Stimulated activated CD8-positive, alpha-beta memory T cell treated with anti-CD3 and anti-CD28 coated beads, Interleukin-4, amount 100 ng/mL, for 1 hour (primary cell): ENCODE data around the gene KMT2E.

ENCODE experiments used
- DNase-seq, 2 donors: peaks; one replicate each; pipeline ENCODE4 v3.0.0-alpha.2; 2020; ENCODE audit warnings: low read depth in 2 of 2, low spot score in 1 of 2

The KMT2E gene

GRCh38 chr7:105122619-105123018 lies 108.6 kb downstream of the KMT2E start:
- DNase-seq, result no peak

DNA sequence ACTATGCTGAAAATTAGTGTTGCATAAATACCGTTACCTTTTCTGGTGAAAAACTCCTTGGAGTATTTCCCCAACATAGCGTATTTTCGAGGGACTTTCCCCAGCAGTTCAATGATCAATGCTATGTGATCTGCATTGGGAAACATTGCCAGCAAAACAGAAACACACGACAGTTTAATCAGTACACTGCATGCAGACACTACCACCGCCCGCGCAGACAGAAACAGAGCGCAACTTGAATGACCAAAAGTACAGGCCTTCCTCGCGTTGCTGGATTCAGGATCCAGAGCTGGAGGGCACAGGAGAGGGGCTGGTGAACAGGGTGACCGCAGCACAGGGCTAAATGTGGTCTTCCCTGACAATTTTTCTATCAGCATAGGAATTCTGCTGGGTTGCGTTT lies 111.7 kb downstream of the KMT2E start:
- DNase-seq, result no peak

- no peak for DNase-seq
Observed at GRCh38 chr7:105126436-105126975, 112.5 kb downstream of the KMT2E start.

DNA sequence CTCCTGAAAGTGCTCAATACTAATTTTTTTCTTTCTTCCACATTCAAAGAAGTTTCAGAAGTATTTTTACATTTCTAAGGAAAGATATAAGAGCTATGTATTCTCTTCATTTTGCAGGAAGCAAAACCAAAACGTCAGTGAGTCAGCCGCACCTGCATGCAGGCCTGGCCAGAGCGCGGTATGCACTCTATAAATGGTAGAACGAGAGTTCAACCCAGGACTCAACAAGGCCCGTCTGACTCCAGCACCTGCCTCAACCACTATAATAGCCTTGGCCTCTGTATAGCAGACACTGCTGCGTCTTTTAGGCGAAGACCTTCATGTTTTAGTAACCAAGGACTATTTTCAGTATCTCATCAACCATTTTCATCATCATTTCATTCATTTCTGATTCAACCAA lies 113.2 kb downstream of the KMT2E start:
- no peak for DNase-seq

DNA sequence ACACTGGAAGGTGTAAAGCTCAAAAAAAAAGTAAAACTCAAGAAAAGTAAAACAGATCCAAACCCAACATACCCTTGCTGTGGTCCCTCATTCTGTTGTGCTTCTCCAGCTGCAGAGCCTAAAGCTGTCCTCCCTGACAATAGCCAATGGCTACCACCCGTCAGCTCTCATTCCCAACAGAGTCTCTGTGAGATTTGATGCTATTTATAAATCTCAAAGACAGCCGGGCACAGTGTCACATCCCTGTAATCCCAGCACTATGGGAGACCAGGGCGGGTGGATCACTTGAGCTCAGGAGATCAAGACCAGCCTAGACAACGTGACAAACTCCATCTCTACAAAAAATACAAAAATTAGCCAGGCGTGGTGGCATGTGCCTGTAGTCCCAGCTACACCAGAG lies 116.0 kb downstream of the KMT2E start:
- no peak for DNase-seq

DNA sequence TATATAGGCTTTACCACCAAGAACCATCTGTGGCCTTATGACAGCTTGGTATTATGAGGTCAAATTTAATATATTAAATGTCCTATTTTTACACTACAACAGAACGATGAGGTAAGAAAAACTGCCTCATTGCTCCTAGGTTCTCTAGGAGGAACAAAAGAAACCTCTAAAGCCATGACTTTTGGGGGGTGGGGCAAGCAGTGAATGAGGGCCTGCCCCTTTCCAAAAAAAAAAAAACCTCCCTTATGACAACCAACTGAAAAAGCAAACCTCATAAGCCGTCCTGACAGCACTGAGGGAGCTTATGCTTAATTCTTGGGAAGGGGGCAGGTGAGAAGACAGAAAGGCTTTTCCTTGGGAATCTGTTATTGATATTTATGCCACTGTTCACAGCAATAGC lies 116.6 kb downstream of the KMT2E start:
- DNase-seq, result no peak

DNA sequence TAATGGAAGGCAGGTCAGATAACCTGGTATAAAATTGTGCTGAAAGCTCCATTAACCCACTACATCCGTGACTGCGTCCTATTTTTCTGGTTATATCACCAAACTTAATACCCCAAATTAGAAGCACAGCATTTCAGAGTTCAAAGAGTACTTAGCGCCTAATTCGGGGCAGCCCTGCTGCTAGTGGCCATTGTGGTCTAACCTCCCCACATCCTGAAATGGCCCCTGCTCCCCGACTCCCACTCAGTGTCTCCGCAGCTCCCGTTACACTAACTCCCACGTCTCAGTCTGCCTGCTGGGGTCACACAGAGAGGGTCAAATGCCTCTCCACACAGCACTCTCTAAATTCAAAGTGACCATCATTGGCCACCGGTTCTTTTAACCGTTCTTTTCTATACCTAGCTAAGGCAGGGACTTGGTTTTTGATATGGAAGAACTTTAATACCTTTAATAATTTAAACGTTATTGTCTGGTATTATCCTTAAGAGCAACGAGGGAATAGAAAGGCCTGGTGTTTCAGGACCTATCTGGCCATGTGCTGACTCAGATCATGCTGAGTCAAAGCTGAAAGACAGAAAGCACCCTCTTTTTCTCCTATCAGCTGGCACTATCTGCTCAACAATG lies 117.1 kb downstream of the KMT2E start:
- no peak for DNase-seq

GRCh38 chr7:105131890-105132289 lies 117.9 kb downstream of the KMT2E start:
- DNase-seq, result no peak

DNA sequence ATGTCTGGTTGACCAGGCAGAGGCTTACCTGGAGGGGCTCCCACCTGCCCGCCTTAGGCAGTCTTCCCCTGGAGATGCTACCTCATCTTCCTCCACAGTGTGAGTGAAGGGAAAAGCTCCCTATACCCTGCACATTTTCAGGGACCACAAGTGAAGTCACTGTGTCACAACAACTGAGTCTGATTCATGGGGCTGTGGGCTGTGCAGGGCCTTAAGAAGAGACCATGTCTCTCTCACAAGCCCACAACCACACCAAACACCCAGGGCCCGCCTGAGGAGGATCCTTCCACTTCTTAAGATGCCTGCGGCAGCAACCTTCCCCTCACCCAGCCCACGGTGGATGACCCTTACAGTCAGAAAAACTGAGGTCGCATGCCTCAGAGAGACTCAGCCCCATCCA lies 118.3 kb downstream of the KMT2E start:
- no peak for DNase-seq

DNA sequence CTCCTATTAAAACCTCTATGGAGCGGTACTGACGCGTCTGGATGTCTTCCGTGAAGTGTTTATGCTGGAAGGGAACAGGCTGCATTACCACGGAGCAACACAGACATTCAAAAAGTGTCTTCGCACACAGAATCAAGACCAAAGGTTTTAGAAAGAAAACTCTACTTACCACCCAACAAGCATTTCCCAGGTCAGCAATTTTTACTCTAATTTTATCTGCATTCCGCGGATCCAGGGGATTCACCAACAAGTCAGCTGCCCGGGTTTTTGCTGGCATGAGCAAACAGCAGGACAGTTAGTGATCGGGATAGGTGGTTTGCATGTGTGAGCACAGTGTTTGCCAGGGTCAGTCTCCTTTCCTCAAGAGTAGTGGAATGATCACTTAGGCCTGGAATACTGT lies 118.8 kb downstream of the KMT2E start:
- DNase-seq, result no peak

DNA sequence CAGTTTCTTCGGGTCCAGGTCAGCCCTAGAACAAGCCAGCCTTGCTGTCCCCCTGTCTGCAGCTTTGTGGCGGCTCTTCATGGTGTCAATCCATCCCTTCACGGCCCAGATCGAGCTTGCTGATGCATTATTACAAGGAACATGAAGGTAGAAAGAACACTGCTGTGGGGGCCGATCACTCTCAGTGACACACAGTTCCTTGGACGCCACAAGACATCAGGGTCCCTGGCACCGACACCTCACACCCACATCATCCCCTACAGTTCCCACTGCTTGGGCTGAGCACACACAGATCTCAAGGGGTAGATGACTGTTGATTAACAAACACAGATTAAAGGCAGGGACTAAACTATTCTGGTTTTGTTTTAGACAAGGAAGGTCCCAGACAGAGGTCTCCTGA lies 119.4 kb downstream of the KMT2E start:
- no peak for DNase-seq

DNA sequence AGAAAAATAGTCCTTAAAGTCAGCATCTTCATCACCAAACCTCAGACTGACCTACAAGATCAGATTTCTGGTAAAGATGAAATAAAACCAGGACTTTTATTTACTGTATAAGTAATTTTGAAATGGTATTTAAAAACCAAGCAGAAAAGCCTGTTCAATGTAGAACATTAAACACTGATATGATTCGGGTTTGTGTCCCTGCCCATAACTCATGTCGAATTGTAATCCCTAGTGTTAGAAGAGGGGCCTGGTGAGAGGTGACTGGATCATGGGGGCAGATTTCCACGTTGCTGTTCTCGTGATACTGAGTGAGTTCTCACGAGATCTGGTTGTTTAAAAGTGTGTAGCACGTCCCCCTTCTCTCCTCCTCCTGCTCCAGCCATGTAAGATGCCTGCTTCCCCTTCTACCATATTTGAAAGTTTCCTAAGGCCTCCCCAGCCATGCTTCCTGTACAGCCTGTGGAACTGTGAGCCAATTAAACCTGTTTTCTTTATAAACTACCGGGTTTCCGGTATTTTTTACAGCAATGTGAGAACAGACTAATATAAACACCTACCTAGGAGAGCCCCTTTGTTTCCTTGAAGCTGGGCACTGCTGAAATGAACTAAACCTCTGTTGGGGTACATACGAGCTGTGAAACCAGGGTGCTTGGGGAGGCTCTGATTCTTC lies 120.1 kb downstream of the KMT2E start:
- DNase-seq, result no peak

DNA sequence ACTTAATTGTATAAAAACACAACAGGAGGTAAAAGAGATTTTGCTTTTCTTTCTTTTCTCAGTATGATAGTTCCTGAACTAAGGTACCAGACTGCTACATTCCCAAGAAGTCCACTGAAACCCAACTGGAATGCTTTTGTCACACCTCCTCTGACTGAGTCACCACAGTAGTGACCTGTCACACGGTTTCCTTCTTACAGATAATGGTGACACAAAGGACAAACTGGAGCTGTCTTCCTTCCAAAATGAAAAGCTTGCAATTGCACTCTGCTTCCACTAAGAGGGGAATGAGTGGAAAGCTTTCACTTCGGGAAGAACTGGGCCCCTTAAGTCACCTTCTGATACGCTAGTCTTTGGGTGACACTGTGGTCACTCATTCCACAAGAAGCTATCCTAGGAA lies 122.2 kb downstream of the KMT2E start:
- no peak for DNase-seq

DNA sequence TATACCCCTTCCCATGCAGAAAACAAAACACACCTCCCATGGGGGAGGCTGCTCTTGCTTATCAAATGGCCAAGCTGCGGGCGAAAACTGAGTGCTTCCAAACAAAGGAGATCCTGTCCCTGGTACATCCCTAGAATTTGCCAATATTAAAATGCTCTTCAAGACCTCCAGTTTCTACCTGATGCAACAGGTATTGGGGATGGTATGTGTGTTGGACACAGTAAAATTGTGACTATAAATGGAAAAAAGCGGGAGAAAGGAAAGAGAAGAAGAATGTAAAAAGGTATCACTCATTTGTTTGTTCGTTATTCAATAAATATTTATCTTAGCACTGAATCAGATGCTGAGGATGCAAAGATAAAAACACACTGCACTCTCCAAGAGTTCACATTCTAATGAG lies 123.9 kb downstream of the KMT2E start:
- no peak for DNase-seq

DNA sequence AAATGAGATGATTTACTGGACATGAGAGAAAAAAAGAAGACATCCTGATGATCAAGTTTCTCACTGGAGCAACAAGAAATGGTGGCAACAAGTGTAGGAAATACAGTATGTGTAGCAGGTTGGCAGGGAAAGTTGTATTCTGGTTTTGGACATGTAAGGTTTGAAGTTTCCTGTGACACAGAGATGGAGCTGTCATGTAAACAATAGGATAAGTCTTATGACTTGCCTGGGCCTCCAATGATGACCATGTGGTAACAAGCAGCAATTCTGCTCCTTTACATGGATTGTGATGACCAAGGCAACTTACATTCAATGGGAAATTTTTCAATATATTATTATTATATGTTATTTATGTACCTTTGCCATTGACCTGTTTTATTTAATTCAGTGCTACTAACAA lies 125.4 kb downstream of the KMT2E start:
- DNase-seq, result no peak

DNA sequence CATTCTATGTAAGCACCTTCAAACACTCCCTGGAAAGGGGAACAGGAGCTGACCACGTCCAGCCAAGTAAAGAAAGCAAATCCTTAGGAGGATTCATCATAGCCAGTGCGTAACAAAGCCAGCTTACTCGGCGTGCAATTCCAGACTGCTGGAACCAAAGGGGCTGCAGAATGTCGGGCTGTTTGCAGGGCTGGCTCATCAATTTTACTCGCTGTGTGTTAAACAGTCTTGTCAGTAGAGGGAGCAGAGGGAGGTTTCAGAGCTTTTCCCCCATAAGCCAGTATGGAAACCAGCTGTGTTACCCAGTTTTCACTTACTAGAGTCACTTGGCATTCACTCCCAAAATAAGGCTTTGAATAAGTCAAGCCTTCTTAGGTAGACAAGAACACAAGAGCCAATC lies 127.1 kb downstream of the KMT2E start:
- DNase-seq, result no peak

GRCh38 chr7:105149827-105150226 lies 135.8 kb downstream of the KMT2E start:
- no peak for DNase-seq

- no peak for DNase-seq
Observed at GRCh38 chr7:105151152-105151551, 137.1 kb downstream of the KMT2E start.

DNA sequence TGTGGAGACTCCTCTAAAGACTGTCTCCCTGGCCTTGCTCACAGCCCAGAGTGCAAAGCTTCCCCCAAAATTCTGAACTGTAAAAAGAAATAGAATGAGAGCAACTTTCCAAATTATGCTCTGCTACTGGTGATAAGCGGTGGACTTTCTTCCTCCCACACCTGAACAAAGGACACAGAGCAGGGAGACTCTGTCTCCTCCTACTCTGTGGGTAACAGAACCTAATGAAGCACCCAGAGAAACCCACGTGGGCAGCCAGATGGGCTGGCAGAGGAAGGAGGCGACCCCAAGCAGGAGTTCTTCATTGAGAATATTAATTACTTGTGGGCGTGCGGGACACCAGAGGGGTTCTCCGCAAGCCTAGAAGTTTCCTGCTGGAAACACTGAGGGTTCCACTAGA lies 139.5 kb downstream of the KMT2E start:
- no peak for DNase-seq

- no peak for DNase-seq
Observed at GRCh38 chr7:105154084-105154483, 140.1 kb downstream of the KMT2E start.

DNA sequence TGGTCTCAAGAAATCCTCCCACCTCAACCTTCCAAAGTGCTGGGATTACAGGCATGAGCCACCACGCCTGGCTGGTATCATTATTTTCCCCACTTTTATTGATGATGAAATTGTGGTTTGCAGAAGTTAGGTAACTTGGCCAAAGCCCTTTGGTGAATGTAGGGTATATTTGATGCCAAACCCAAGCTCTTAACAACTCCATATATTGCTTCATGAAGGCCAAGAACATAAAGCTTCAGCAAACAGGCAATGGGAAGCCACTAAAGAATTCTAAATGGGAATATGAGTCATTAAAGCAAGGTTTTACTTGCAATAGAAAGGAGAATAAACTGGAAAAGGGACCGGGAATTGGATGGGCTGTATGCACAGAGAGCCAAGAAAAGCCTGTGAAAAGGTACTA lies 142.7 kb downstream of the KMT2E start:
- no peak for DNase-seq

GRCh38 chr7:105157278-105157677 lies 143.3 kb downstream of the KMT2E start:
- no peak for DNase-seq

GRCh38 chr7:105161366-105161765 lies 147.4 kb downstream of the KMT2E start:
- DNase-seq, result no peak
